Lung (tissue), 12 donors: ENCODE results near the gene CHRNG. TPM values are rescaled to one million over a fixed set of nuclear protein-coding genes. Genes with fewer than 3 reads are reported as not detected.

ENCODE experiments used
- ATAC-seq: fragments of 200-7000 bp; cut with Tn5 transposase; one replicate; pipeline ENCODE4 v1.9.1; 2020; ENCODE audit warnings: moderate number of reproducible peaks; ENCODE audit not compliant: insufficient read depth, low FRiP score
- DNase-seq, 3 donors: peaks; one replicate each; pipeline ENCODE4 v3.0.0-alpha.2; 2013 to 2017
- H3K27ac ChIP-seq, 2 donors: one replicate each; pipeline ENCODE4 v1.5.1; 2013; ENCODE audit warnings: mild to moderate bottlenecking in 2 of 2, moderate library complexity in 2 of 2, control low read depth in 1 of 2, inconsistent platforms in 1 of 2, low read depth in 1 of 2, low read length in 1 of 2
- H3K27me3 ChIP-seq, 3 donors: one replicate each; pipeline ENCODE4 v1.5.1; 2013; ENCODE audit warnings: low read length in 2 of 3; ENCODE audit not compliant: control insufficient read depth in 3 of 3, insufficient read depth in 3 of 3
- H3K36me3 ChIP-seq, 4 donors: one replicate each; pipeline ENCODE4 v1.5.1; 2013; ENCODE audit warnings: low read length in 4 of 4, mild to moderate bottlenecking in 1 of 4, moderate library complexity in 1 of 4; ENCODE audit not compliant: control insufficient read depth in 4 of 4, insufficient read depth in 4 of 4
- H3K4me1 ChIP-seq, 5 donors: one replicate each; pipeline ENCODE4 v1.5.1; 2013; ENCODE audit warnings: low read length in 5 of 5, mild to moderate bottlenecking in 2 of 5, moderate library complexity in 1 of 5; ENCODE audit not compliant: control insufficient read depth in 5 of 5, insufficient read depth in 5 of 5
- H3K4me3 ChIP-seq: one replicate; pipeline ENCODE4 v1.5.1; 2013; ENCODE audit warnings: mild to moderate bottlenecking, control low read depth, moderate library complexity
- H3K9ac ChIP-seq, 2 donors: one replicate each; pipeline ENCODE4 v1.5.1; 2013; ENCODE audit warnings: low read length in 2 of 2, control low read depth in 1 of 2; ENCODE audit not compliant: insufficient read depth in 1 of 2
- H3K9me3 ChIP-seq, 4 donors: one replicate each; pipeline ENCODE4 v1.5.1; 2013; ENCODE audit warnings: low read length in 3 of 4, mild to moderate bottlenecking in 1 of 4, moderate library complexity in 1 of 4; ENCODE audit not compliant: control insufficient read depth in 4 of 4, insufficient read depth in 3 of 4
- WGBS, 2 donors: extraction: QIAGEN DNeasy Blood & Tissue Kit; methylation state at CpG; one replicate each; pipeline ENCODE4 v1.1.7; 2013; 5-methylcytosine and 5-hydroxymethylcytosine counted together
- polyA plus RNA-seq, 2 donors: library from polyadenylated mRNA; stranded (reverse); fragments of 200-250 nt; gene quantifications; one replicate each; pipeline ENCODE4 v1.2.1, GENCODE V29; 2013
- total RNA-seq, 2 donors: library from RNA; depleted of rRNA in 1 of 2; stranded (reverse); fragments of >200 nt in 1 of 2; gene quantifications; one replicate each; pipeline ENCODE4 v1.2.1, GENCODE V29; 2014 to 2021
- TF ChIP-seq, protein P1 (sequence below): IDR thresholded peaks from 2 replicates; pipeline ENCODE4 v1.5.1; 2012; ENCODE audit warnings: mild to moderate bottlenecking; ENCODE audit errors: control extremely low read depth, extremely low read depth
- donor health status: control.
- donor health status: control.
- donor health status: Bipolar disorder and iron deficiency.
- donor health status: healthy.
- donor health status: DM: yes; HTN: yes; CAD: no.

The CHRNG gene
- total and polyA plus RNA-seq, 4 donors, result not detected

DNA sequence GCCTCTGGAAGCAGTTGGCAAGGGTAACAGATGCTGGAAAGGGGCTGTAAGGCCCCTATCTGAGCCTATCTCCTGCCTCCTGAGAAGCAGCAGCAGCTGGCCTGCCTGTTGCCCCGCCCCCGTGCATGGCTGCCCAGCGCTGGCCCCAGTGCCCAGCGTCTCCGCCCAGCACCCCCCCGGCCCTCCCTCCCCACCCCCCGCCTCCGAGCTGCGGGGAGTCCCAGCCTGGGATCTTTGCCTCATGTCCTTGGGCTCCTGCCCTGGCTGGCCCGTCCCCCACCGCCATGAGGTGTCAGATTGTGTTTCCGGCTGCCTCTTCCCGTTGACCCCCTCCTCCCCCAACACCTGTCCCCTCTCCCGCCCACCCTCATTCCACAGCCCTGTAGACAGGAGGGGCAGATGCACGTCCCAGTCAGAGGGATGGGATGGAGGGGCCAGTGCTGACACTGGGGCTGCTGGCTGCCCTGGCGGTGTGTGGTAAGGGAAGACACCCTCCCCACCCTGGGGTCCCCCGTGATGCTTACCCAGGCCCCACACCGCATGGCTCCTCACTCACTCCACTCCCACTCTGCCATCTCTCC lies 13.6 kb upstream of the CHRNG start, which contains the start of gene CHRND:
Gene CHRND (plus strand): TSS at position 370 of the 581 bp plus-strand sequence. CDS start 56 bp downstream, at position 426.
- Histone ChIP-seq H3K9ac (no peak within 1 kb of the TSS), H3K27me3 (peaks cover 14 to 26% (median 17%) of the 10 kb centered on the region in 3 donors), H3K4me1 (peaks cover 0 to 8% (median 4%) of the 10 kb centered on the region in 5 donors), H3K36me3 (no peaks in the 10 kb centered on the region), H3K4me3 (no peak within 1 kb of the TSS), H3K27ac (no peak within 1 kb of the TSS), H3K9me3 (no peaks in the 10 kb centered on the region)
- ATAC-seq (no peak), DNase-seq (peak; percentile 56 to 72 (median 63))
- WGBS, 2 donors, result 18 to 19% methylated on average over 16 to 18 of the region's 18 CpGs
- TF ChIP-seq, protein P1, sequence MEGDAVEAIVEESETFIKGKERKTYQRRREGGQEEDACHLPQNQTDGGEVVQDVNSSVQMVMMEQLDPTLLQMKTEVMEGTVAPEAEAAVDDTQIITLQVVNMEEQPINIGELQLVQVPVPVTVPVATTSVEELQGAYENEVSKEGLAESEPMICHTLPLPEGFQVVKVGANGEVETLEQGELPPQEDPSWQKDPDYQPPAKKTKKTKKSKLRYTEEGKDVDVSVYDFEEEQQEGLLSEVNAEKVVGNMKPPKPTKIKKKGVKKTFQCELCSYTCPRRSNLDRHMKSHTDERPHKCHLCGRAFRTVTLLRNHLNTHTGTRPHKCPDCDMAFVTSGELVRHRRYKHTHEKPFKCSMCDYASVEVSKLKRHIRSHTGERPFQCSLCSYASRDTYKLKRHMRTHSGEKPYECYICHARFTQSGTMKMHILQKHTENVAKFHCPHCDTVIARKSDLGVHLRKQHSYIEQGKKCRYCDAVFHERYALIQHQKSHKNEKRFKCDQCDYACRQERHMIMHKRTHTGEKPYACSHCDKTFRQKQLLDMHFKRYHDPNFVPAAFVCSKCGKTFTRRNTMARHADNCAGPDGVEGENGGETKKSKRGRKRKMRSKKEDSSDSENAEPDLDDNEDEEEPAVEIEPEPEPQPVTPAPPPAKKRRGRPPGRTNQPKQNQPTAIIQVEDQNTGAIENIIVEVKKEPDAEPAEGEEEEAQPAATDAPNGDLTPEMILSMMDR, result no peak

DNA sequence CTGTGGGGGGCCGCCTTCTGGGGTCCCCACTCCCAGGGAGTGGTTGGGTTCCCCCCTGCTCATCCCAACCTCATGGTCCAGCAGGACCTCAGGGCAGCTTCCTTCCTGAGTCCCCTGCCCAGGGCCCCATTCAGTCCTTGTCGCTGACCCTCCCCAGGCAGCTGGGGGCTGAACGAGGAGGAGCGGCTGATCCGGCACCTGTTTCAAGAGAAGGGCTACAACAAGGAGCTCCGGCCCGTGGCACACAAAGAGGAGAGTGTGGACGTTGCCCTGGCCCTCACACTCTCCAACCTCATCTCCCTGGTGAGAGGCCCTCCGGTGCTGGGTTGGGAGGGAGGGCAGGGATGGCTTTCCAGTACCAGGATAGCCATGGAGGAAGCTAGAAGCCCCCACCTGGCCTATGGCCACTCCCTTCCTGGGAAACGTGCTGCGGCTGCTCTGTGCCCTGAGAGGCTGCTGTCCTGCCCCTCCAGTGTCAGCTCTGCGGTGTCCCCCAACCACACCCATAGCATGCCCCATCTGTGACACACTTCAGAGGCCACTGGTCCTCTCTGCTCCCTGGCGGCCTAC lies 13.0 kb upstream of the CHRNG start:
- Histone ChIP-seq H3K9me3 (no peaks in the 10 kb centered on the region), H3K4me3 (no peak overlapping the region), H3K27me3 (peaks cover 14 to 23% (median 16%) of the 10 kb centered on the region in 3 donors), H3K27ac (no peak overlapping the region), H3K36me3 (no peaks in the 10 kb centered on the region), H3K9ac (no peak overlapping the region), H3K4me1 (peaks cover 0 to 8% (median 4%) of the 10 kb centered on the region in 5 donors)
- TF ChIP-seq, protein P1, result no peak
- ATAC-seq (no peak), DNase-seq (no peak)
- WGBS, 2 donors, result 71 to 72% methylated on average over 13 of the region's 13 CpGs

DNA sequence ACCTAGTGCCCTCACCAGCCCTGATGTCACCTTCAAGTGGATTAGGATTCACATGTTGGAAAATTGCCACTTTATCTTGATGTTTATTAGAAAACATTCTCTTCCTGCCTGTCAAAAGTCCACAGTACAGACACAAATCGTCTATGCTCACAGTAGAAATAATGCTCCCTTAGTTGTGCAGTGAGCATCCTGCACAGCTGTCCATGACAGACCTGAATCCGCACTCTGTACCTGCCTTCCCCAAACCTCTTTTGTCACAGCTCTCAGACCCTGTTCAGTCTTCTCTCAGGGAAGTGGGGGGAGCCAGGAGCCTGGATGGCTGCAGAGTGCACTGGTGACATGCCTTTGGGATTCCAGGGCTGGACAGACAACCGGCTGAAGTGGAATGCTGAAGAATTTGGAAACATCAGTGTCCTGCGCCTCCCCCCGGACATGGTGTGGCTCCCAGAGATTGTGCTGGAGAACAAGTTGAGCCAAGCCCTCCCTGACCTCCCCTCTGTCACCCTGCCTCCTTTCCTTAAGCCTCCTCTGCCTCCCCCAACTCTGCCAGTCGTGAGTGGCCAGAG lies 11.5 kb upstream of the CHRNG start:
- H3K4me1 ChIP-seq, result peaks cover 0 to 8% (median 4%) of the 10 kb centered on the region in 5 donors
- no peak overlapping the region for H3K9ac ChIP-seq
- peaks cover 9 to 15% (median 10%) of the 10 kb centered on the region in 3 donors for H3K27me3 ChIP-seq
- no peaks in the 10 kb centered on the region for H3K9me3 ChIP-seq
- TF ChIP-seq, protein P1, result no peak
- no peak for DNase-seq
- no peak overlapping the region for H3K4me3 ChIP-seq
- no peaks in the 10 kb centered on the region for H3K36me3 ChIP-seq
- 74 to 86% methylated on average over 6 of the region's 6 CpGs for WGBS, 2 donors
- ATAC-seq, result no peak
- H3K27ac ChIP-seq, result no peak overlapping the region
